Motor neuron (in vitro differentiated cells): ENCODE data around the gene TTC9C. TPM values are rescaled to one million over a fixed set of nuclear protein-coding genes. Genes with fewer than 3 reads are reported as not detected.
A peak's percentile ranks its signal among the peaks of the same experiment; 100 is the strongest.

Source experiments
- ATAC-seq, 8 experiments: fragments of 200-7000 bp; cut with Tn5 transposase; replicated peaks in 6 of 8; 2 replicates each; pipeline ENCODE4 v1.8.0; 2021; ENCODE audit warnings: mild to moderate bottlenecking in 8 of 8, moderate library complexity in 8 of 8
- H3K27ac ChIP-seq, 2 donors: fragments of 250-450 bp; sonication (Bioruptor Pico); 2 replicates each; pipeline ENCODE4 v1.9.0; 2021; ENCODE audit warnings: antibody characterized with exemption in 2 of 2, mild to moderate bottlenecking in 2 of 2, moderate library complexity in 1 of 2
- H3K4me1 ChIP-seq, 2 donors: fragments of 250-450 bp; sonication (Bioruptor Pico); replicated peaks in 1 of 2; 2 replicates each; pipeline ENCODE4 v1.6.1; 2021; ENCODE audit warnings: antibody characterized with exemption in 2 of 2, mild to moderate bottlenecking in 2 of 2, moderate library complexity in 1 of 2
- H3K4me3 ChIP-seq, 5 donors: fragments of 250-450 bp; sonication (Bioruptor Pico); 2 replicates each; pipeline ENCODE4 v1.9.0; 2021; ENCODE audit warnings: antibody characterized with exemption in 5 of 5, mild to moderate bottlenecking in 5 of 5, moderate library complexity in 4 of 5
- WGBS, 10 experiments: fragments of 450-650 bp; shearing (Covaris generic); methylation state at CpG; one replicate each; pipeline ENCODE4 v1.0.0; 2022; 5-methylcytosine and 5-hydroxymethylcytosine counted together
- in situ Hi-C, 9 experiments: fragments of 400-800 bp; cut with MboI; loops; one replicate each; pipeline ENCODE4 v1.15.0; 2021; ENCODE audit warnings: low sequenced_read_pairs in 9 of 9, low pct_unique_long_range_greater_than_20kb in 2 of 9; ENCODE audit not compliant: unreplicated experiment in 9 of 9
- total RNA-seq, 8 experiments: library from RNA; unstranded; fragments of 300-600 nt; gene quantifications; 2 replicates each; pipeline versions ENCODE4 v1.2.3 to v1.2.4, GENCODE V29; 2022

The TTC9C gene
- total RNA-seq, 8 experiments from 2014 or later = 41.6 to 67.2 (median 48.7) TPM

DNA sequence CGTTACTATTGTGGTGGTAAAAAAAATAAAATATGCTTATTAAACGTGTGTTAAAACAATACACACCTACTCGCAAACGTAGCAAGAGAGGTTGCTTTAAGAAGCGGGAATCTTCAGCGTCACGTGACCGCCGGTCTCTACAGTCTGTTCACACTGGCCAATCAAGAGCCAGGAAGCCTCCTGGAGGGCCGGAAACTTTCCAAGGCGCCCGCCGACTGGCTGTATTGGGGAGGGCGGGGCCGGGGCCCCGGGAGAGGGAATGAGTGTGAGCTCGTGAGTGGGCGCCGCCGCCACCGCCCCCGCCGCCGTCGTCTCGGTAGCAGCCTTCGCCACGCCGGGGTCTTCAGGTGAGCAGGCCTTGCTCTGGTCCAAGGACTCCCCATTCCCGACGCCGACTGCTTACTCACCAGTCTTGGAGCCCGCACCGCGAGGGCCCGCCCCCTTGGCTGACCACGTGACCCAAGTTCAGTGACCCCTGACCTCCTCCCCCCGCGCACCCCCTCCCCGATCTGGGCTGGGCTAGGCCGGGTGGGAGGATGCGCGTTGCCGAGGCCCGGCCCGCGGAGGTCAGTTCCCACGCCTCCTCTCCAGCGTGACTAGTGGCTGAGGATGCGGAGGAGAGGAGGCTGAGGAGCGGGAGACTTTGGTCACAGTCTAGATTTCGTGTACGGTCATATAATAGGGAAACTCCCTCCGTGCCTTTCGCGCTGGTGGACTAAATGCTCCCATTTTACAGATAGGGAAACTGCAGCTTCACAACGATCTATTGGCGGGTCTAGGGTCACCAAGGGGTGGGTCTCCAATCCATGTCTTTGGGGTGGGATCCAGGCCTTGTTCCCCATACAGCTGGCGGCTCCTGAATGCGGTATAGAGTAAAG, 43.1 kb downstream of the TTC9C start, which contains the start of gene TAF6L:
Gene TAF6L, plus strand, starts transcription at position 253 of the 878 bp plus-strand sequence. CDS start 4,388 bp downstream, outside the sequence.
- H3K27ac ChIP-seq = peak within 1 kb of the TSS; percentile 54 to 87
- in situ Hi-C loops = no loop called here
- ATAC-seq = peak; percentile 88 to 98 (median 92)
- peak within 1 kb of the TSS; percentile 55 to 89 (median 67) for H3K4me3 ChIP-seq
- H3K4me1 ChIP-seq = peaks cover 15 to 19% of the 10 kb centered on the region in 2 donors
- 0 to 14% (median 7%) methylated on average over 1 to 12 of the region's 60 CpGs; no CpG with 5 or more reads in 3 of the 10 experiments for WGBS, 10 experiments

DNA sequence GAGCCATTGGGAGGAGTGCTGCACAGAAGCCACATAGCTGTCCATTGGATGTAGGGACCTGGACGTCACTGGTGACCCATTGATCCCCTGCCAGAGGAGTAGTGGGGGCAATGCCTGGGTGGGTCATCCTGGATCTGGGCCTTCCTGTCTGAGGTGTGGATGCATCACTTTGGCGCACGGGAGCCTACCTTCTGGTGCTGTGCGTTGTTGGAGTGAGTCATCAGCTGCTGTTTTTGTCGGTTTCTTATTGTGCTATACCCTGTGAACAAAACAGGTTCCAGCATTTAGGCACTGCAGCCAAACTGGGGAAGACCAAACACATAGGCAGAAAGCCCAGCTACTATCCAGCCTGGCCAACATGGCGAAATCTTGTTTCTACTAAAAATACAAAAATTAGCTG, 46.1 kb downstream of the TTC9C start:
- WGBS, 10 experiments = 83 to 100% (median 90%) methylated on average over 1 to 3 of the region's 6 CpGs; no CpG with 5 or more reads in 3 of the 10 experiments
- no peak overlapping the region for H3K27ac ChIP-seq
- H3K4me3 ChIP-seq = no peak overlapping the region
- in situ Hi-C loops = no loop called here
- no peak for ATAC-seq
- H3K4me1 ChIP-seq = peaks cover 9 to 14% of the 10 kb centered on the region in 2 donors

DNA sequence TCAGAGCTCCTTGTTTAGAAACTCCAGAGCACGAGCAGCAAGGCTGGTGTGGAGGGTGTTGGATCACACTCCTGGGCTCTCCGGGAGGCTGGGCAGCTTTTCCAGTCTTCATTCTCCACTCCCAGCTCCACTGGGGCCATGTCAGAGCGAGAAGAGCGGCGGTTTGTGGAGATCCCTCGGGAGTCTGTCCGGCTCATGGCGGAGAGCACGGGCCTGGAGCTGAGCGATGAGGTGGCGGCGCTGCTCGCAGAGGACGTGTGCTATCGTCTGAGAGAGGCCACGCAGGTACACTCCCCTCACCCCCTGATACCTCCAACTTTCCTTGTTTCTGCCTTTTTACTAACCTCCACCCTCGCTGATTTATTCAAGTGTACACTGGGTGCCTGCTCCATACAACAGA, 47.4 kb downstream of the TTC9C start:
- ATAC-seq = no peak
- Histone ChIP-seq H3K4me1 (peaks cover 0 to 2% of the 10 kb centered on the region in 2 donors), H3K4me3 (no peak overlapping the region), H3K27ac (no peak overlapping the region)
- in situ Hi-C loops = no loop called here
- WGBS, 10 experiments = 87 to 100% (median 95%) methylated on average over 2 to 13 of the region's 17 CpGs; no CpG with 5 or more reads in 5 of the 10 experiments

DNA sequence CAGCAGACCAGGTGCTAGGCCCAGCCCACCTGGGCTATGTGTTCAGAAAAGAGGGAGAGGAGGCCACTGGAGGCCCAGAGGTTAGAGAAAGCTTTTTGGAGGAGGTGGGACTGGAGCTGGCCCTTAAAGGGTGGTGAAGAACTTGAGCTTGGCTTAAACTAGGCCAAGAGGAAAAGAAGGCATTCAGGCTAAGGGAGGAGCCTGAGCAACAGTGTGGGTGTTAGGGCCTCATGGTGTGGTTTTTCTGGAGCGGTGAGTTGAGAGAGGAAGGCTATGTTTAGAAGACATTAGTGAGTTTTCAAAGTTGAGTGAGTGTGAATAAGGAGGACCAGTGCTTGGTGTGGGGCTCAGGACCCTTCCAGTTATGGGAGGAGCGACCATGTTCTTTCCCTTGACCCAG, 49.1 kb downstream of the TTC9C start:
- H3K4me1 ChIP-seq = no peaks in the 10 kb centered on the region
- 75 to 100% (median 95%) methylated on average over 1 to 2 of the region's 2 CpGs; no CpG with 5 or more reads in 4 of the 10 experiments for WGBS, 10 experiments
- ATAC-seq = no peak
- H3K4me3 ChIP-seq = no peak overlapping the region
- no peak overlapping the region for H3K27ac ChIP-seq
- in situ Hi-C loops = no loop called here

DNA sequence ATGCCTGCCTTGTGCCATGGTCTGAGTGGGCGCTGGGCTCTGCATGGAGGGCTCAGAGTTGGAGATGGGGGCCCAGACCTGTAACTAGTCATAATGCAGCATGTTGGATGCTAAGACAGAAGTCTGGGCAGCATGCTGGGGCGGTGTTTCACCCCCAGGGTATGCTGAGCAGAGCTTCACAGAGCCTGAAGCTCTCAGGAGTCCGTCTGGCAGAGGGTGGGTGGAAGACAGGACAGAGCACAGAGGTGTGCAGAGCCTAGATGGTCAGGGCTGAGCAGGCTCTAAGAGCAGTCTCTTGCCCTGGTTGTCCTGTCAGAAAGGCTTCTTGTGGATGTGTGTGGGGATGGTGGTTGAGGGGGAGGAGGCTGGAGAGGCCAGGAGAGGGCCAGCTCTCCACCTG, 50.2 kb downstream of the TTC9C start:
- H3K27ac ChIP-seq = no peak overlapping the region
- ATAC-seq = peak in 2 of 8 experiments; percentile 24 to 25
- in situ Hi-C loops = no loop called here

DNA sequence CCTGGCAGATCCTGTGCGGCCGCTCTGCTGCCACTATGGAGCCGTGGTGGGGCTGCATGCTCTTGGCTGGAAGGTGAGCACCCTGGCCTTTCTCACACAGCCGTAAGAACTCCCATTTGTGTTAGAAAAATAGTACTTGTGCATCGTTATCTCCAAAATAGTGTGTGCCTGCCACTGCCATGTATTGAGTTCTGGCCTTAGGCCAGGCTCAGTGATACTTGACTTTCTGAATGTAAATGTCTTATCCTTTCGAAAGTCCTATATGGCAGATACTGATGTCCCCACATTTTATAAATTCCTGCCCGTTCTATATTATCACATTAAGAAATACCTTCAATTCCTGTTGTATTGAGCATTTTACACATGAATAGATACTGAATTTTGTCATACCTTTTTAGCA, 54.5 kb downstream of the TTC9C start:
- Histone ChIP-seq H3K27ac (no peak overlapping the region), H3K4me1 (peaks cover 6 to 9% of the 10 kb centered on the region in 2 donors), H3K4me3 (no peak overlapping the region)
- 86 to 100% (median 94%) methylated on average over 2 to 6 of the region's 7 CpGs; no CpG with 5 or more reads in 4 of the 10 experiments for WGBS, 10 experiments
- no peak for ATAC-seq
- in situ Hi-C loops = no loop called here

More for the DNA sequence above, 50.2 kb downstream of the TTC9C start:
- 60 to 100% (median 100%) methylated on average over 1 of the region's 3 CpGs; no CpG with 5 or more reads in 7 of the 10 experiments for WGBS, 10 experiments
- no peak overlapping the region for H3K4me3 ChIP-seq
- H3K4me1 ChIP-seq = no peaks in the 10 kb centered on the region

DNA sequence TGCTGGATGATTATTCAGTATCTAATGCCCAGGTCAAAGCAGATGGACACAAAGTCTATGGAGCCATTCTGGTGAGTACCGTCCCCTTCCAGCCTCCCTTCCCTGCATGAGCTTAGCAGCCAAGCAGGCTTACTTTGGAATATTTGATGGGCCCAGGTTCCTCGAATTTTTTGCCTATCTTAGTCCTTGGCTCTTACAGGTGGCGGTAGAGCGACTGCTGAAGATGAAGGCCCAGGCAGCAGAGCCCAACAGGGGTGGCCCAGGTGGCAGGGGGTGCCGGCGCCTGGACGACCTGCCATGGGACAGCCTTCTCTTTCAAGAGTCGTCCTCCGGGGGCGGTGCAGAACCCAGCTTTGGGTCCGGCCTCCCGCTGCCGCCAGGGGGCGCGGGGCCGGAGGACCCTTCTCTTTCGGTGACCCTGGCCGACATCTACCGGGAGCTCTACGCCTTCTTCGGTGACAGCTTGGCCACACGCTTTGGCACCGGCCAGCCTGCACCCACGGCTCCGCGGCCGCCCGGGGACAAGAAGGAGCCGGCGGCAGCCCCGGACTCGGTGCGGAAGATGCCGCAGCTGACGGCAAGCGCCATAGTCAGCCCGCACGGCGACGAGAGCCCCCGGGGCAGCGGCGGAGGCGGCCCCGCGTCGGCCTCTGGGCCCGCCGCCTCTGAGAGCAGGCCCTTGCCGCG, 58.2 kb downstream of the TTC9C start:
- peaks cover 17 to 18% of the 10 kb centered on the region in 2 donors for H3K4me1 ChIP-seq
- WGBS, 10 experiments = 0 to 17% (median 0%) methylated on average over 1 to 11 of the region's 51 CpGs; no CpG with 5 or more reads in 5 of the 10 experiments
- in situ Hi-C loops = no loop called here
- peak; percentile 49 to 72 (median 71) for ATAC-seq
- peak overlapping the region; percentile 83 to 87 for H3K27ac ChIP-seq
- peak overlapping the region; percentile 62 to 84 (median 69) for H3K4me3 ChIP-seq

DNA sequence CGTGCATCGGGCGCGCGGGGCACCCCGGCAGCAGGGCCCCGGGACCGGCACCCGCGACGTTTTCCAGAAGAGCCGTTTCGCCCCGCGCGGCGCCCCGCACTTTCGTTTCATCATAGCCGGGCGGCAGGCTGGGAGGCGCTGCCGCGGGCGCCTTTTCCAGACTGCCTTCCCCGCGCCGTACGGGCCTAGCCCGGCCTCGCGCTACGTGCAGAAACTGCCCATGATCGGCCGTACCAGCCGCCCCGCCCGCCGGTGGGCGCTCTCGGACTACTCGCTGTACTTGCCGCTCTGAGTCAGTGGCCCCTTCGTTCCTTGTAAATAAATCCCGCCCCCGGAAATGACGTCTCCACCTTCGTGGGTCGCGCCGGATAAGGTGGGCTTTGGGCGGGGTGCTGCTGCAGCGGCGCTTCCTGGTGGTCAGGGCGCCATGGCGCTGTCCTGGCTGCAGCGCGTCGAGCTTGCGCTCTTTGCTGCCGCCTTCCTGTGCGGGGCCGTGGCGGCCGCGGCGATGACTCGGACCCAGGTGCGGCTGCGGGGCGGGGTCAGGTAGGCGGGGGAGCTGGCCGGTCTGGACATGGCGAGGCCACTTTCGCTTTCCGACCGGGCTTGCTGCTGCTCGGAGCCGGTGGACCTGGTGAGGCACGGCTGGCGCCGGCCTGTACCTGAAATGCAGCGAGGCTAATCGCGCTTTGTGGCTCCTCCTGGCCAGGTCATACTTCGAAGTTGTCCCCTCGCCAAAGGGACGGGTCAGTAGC, 58.9 kb downstream of the TTC9C start, which contains the start of gene TMEM179B:
Gene TMEM179B, plus strand, starts transcription at position 398 of the 755 bp plus-strand sequence. Its CDS starts 30 bp downstream, at position 428.
- in situ Hi-C loops = no loop called here
- WGBS, 10 experiments = 0 to 3% (median 2%) methylated on average over 7 to 38 of the region's 88 CpGs; no CpG with 5 or more reads in 4 of the 10 experiments
- peak; percentile 60 to 83 (median 73) for ATAC-seq

More for the DNA sequence above, 58.9 kb downstream of the TTC9C start, which contains the start of gene TMEM179B:
- H3K4me1 ChIP-seq = peaks cover 19% of the 10 kb centered on the region in 2 donors
- peak within 1 kb of the TSS; percentile 83 to 87 for H3K27ac ChIP-seq
- peak within 1 kb of the TSS; percentile 62 to 84 (median 69) for H3K4me3 ChIP-seq

Other genes starting within 250 kb of the TTC9C start
- gene AHNAK, start 181.7 kb upstream of the TTC9C start, total RNA-seq = 10 to 100 TPM in 4 of 8 experiments, 1 to 10 TPM in 4; 1.2 to 93.7 (median 13.5) TPM
- 1,000 to 10,000 TPM; 1,525 to 3,247 (median 2,152) TPM for gene EEF1G, start 154.6 kb upstream of the TTC9C start, total RNA-seq
- 10 to 100 TPM; 11.5 to 24.4 (median 17.3) TPM for gene TUT1, start 137.0 kb upstream of the TTC9C start, total RNA-seq
- 100 to 1,000 TPM in 3 of 8 experiments, 10 to 100 TPM in 5; 49.1 to 146 (median 83.3) TPM for gene MTA2, start 126.6 kb upstream of the TTC9C start, total RNA-seq
- 10 to 100 TPM in 4 of 8 experiments, 1 to 10 TPM in 4; 1.4 to 56.9 (median 10.0) TPM for gene EML3, start 115.7 kb upstream of the TTC9C start, total RNA-seq
- 10 to 100 TPM in 1 of 8 experiments, 1 to 10 TPM in 6, under 1 TPM in 1; 0.49 to 14.5 (median 4.8) TPM for gene ROM1, start 115.2 kb upstream of the TTC9C start, total RNA-seq
- 10 to 100 TPM; 28.6 to 56.5 (median 37.0) TPM for gene B3GAT3, start 106.5 kb upstream of the TTC9C start, total RNA-seq
- 100 to 1,000 TPM in 7 of 8 experiments, 10 to 100 TPM in 1; 97.8 to 296 (median 172) TPM for gene GANAB, start 81.9 kb upstream of the TTC9C start, total RNA-seq
- 10 to 100 TPM; 10.8 to 24.8 (median 17.9) TPM for gene INTS5, start 75.2 kb upstream of the TTC9C start, total RNA-seq
- gene C11orf98, start 63.3 kb upstream of the TTC9C start, total RNA-seq = 100 to 1,000 TPM in 4 of 8 experiments, 10 to 100 TPM in 4; 51.9 to 159 (median 95.0) TPM
- gene CSKMT, start 63.2 kb upstream of the TTC9C start, total RNA-seq = 10 to 100 TPM; 25.7 to 90.2 (median 37.9) TPM
- gene UQCC3, start 56.8 kb upstream of the TTC9C start, total RNA-seq = 10 to 100 TPM in 5 of 8 experiments, 1 to 10 TPM in 3; 7.9 to 17.7 (median 10.3) TPM
- gene LBHD1, start 56.2 kb upstream of the TTC9C start, total RNA-seq = 10 to 100 TPM in 3 of 8 experiments, 1 to 10 TPM in 5; 2.8 to 32.4 (median 4.6) TPM
- 100 to 1,000 TPM in 7 of 8 experiments, 10 to 100 TPM in 1; 95.5 to 132 (median 123) TPM for gene UBXN1, start 49.4 kb upstream of the TTC9C start, total RNA-seq
- gene LRRN4CL, start 39.0 kb upstream of the TTC9C start, total RNA-seq = 1 to 10 TPM in 2 of 8 experiments, under 1 TPM in 6; 0.33 to 9.3 (median 0.49) TPM
- gene BSCL2, start 21.1 kb upstream of the TTC9C start, total RNA-seq = 100 to 1,000 TPM in 6 of 8 experiments, 10 to 100 TPM in 2; 55.0 to 446 (median 341) TPM
- 100 to 1,000 TPM in 5 of 8 experiments, under 1 TPM in 3; 0.61 to 171 (median 111) TPM for gene GNG3, start 20.8 kb upstream of the TTC9C start, total RNA-seq
- 10 to 100 TPM; 13.4 to 55.2 (median 27.8) TPM for gene HNRNPUL2, start 1.0 kb upstream of the TTC9C start, total RNA-seq
- 10 to 100 TPM in 3 of 8 experiments, 1 to 10 TPM in 5; 7.4 to 12.8 (median 9.5) TPM for gene ZBTB3, start 25.7 kb downstream of the TTC9C start, total RNA-seq
- 100 to 1,000 TPM in 6 of 8 experiments, 10 to 100 TPM in 2; 83.4 to 178 (median 115) TPM for gene POLR2G, start 33.1 kb downstream of the TTC9C start, total RNA-seq
- 10 to 100 TPM in 5 of 8 experiments, 1 to 10 TPM in 3; 8.7 to 40.6 (median 13.9) TPM for gene TAF6L, start 42.9 kb downstream of the TTC9C start, total RNA-seq
- gene TMEM179B, start 58.9 kb downstream of the TTC9C start, total RNA-seq = 100 to 1,000 TPM in 1 of 8 experiments, 10 to 100 TPM in 7; 17.6 to 125 (median 42.2) TPM
- 10 to 100 TPM; 13.6 to 31.3 (median 25.3) TPM for gene TMEM223, start 63.5 kb downstream of the TTC9C start, total RNA-seq
- gene NXF1, start 77.0 kb downstream of the TTC9C start, total RNA-seq = 10 to 100 TPM; 22.4 to 86.6 (median 45.4) TPM
- gene STX5, start 103.6 kb downstream of the TTC9C start, total RNA-seq = 10 to 100 TPM; 26.2 to 54.3 (median 33.9) TPM
- gene TEX54, start 104.4 kb downstream of the TTC9C start, total RNA-seq = 1 to 10 TPM in 6 of 8 experiments, not detected in 2; 1.3 to 5.7 (median 2.1) TPM
- gene WDR74, start 111.1 kb downstream of the TTC9C start, total RNA-seq = 100 to 1,000 TPM in 1 of 8 experiments, 10 to 100 TPM in 7; 41.4 to 110 (median 81.7) TPM
- 100 to 1,000 TPM in 7 of 8 experiments, 10 to 100 TPM in 1; 97.8 to 428 (median 211) TPM for gene SLC3A2, start 152.4 kb downstream of the TTC9C start, total RNA-seq
- under 1 TPM in 6 of 8 experiments, not detected in 2; 0.04 to 0.81 (median 0.19) TPM for gene CHRM1, start 192.9 kb downstream of the TTC9C start, total RNA-seq